Neural cell (in vitro differentiated cells): ENCODE measurements around the gene PTCD2. TPM values are rescaled to one million over a fixed set of nuclear protein-coding genes. Genes with fewer than 3 reads are reported as not detected.

Source experiments
- H2AFZ ChIP-seq: fragments of 200-600, 300-800 bp; sonication (generic), shearing (Covaris generic); 2 replicates; pipeline ENCODE4 v1.6.0; 2014; ENCODE audit warnings: low read depth, mild to moderate bottlenecking, antibody characterized with exemption, low read length, moderate library complexity
- H3F3A ChIP-seq: fragments of 200-600 bp; shearing (Covaris generic); 2 replicates; pipeline ENCODE4 v1.6.1; 2016; ENCODE audit warnings: mild to moderate bottlenecking, moderate library complexity, mixed read lengths, antibody characterized with exemption, low read length; ENCODE audit not compliant: insufficient read depth, poor library complexity, severe bottlenecking
- H3K27ac ChIP-seq: fragments of 200-600, 300-800 bp; sonication (generic), shearing (Covaris generic); 2 replicates; pipeline ENCODE4 v1.5.1; 2014; ENCODE audit warnings: mild to moderate bottlenecking, low read length, moderate library complexity
- H3K27me3 ChIP-seq: fragments of 300-800, 200-600 bp; sonication (generic), shearing (Covaris generic); 2 replicates; pipeline ENCODE4 v1.6.0; 2014; ENCODE audit warnings: mild to moderate bottlenecking, low read depth, low read length, moderate library complexity; ENCODE audit not compliant: insufficient read depth
- H3K36me3 ChIP-seq: fragments of 300-800, 200-600 bp; sonication (generic), shearing (Covaris generic); 2 replicates; pipeline ENCODE4 v1.5.1; 2014; ENCODE audit warnings: mild to moderate bottlenecking, antibody characterized with exemption, low read length, moderate library complexity; ENCODE audit not compliant: insufficient read depth
- H3K4me2 ChIP-seq: fragments of 300-800, 200-600 bp; sonication (generic), shearing (Covaris generic); 2 replicates; pipeline ENCODE4 v1.6.0; 2014; ENCODE audit warnings: mild to moderate bottlenecking, low read length
- H3K4me3 ChIP-seq: fragments of 300-800, 200-600 bp; sonication (generic), shearing (Covaris generic); 2 replicates; pipeline ENCODE4 v1.5.1; 2014; ENCODE audit warnings: mild to moderate bottlenecking, low read length, moderate library complexity
- H3K79me2 ChIP-seq: fragments of 200-600 bp; shearing (Covaris generic); replicated peaks from 2 replicates; pipeline ENCODE4 v1.6.0; 2014; ENCODE audit warnings: mild to moderate bottlenecking, low read length, moderate library complexity; ENCODE audit not compliant: insufficient read depth
- H3K9ac ChIP-seq: fragments of 300-800, 200-600 bp; sonication (generic), shearing (Covaris generic); 2 replicates; pipeline ENCODE4 v1.6.1; 2016; ENCODE audit warnings: mild to moderate bottlenecking, low read length, mixed read lengths
- H3K9me2 ChIP-seq: fragments of 200-600 bp; shearing (Covaris generic); 2 replicates; pipeline ENCODE4 v1.6.1; 2016; ENCODE audit warnings: mild to moderate bottlenecking, low read length, mixed read lengths; ENCODE audit not compliant: insufficient read depth
- H3K9me3 ChIP-seq: fragments of 200-600, 300-800 bp; sonication (generic), shearing (Covaris generic); 2 replicates; pipeline ENCODE4 v1.6.1; 2016; ENCODE audit warnings: mild to moderate bottlenecking, mixed run types, low read length, moderate library complexity, mixed read lengths
- H4K20me1 ChIP-seq: fragments of 200-600 bp; shearing (Covaris generic); 2 replicates; pipeline ENCODE4 v1.6.1; 2016; ENCODE audit warnings: mild to moderate bottlenecking, mixed run types; ENCODE audit not compliant: insufficient read depth
- EP300 ChIP-seq: fragments of 450-650 bp; conservative IDR thresholded peaks from 2 replicates; pipeline ENCODE4 v1.6.1; 2014; ENCODE audit warnings: antibody characterized with exemption, mild to moderate bottlenecking, moderate library complexity; ENCODE audit not compliant: poor library complexity, severe bottlenecking
- EZH2 ChIP-seq: fragments of 200-600, 300-800 bp; shearing (Covaris generic), sonication (generic); IDR thresholded peaks from 2 replicates; pipeline ENCODE4 v1.6.1; 2014; ENCODE audit warnings: antibody characterized with exemption, low read length, borderline replicate concordance, mild to moderate bottlenecking; ENCODE audit not compliant: insufficient read depth, poor library complexity, severe bottlenecking
- MXI1 ChIP-seq: fragments of 450-650 bp; conservative IDR thresholded peaks from 2 replicates; pipeline ENCODE4 v1.6.1; 2014; ENCODE audit warnings: antibody characterized with exemption, mild to moderate bottlenecking; ENCODE audit not compliant: poor library complexity, severe bottlenecking
- POLR2AphosphoS5 ChIP-seq: IDR thresholded peaks from 2 replicates; pipeline ENCODE4 v1.6.1; 2012
- RAD21 ChIP-seq: fragments of 450-650 bp; conservative IDR thresholded peaks from 2 replicates; pipeline ENCODE4 v1.6.1; 2014; ENCODE audit warnings: antibody characterized with exemption, mild to moderate bottlenecking, moderate library complexity
- SMC3 ChIP-seq: fragments of 450-650 bp; conservative IDR thresholded peaks from 2 replicates; pipeline ENCODE4 v1.6.1; 2014; ENCODE audit warnings: antibody characterized with exemption, mild to moderate bottlenecking, moderate library complexity; ENCODE audit not compliant: poor library complexity
- TAF1 ChIP-seq: IDR thresholded peaks from 2 replicates; pipeline ENCODE4 v1.6.1; 2012; ENCODE audit warnings: low read depth
- polyA plus RNA-seq: library from polyadenylated mRNA; depleted of rRNA; stranded (reverse); fragments of >200 nt; gene quantifications from 2 replicates; pipeline ENCODE4 v1.2.3, GENCODE V29; 2014
- TF ChIP-seq, protein P1 (sequence below): fragments of 450-650 bp; IDR thresholded peaks from 2 replicates; pipeline ENCODE4 v1.5.1; 2014; ENCODE audit warnings: antibody characterized with exemption, mild to moderate bottlenecking, moderate library complexity; ENCODE audit not compliant: poor library complexity, severe bottlenecking
- TF ChIP-seq, protein P2 (sequence below): IDR thresholded peaks from 2 replicates; pipeline ENCODE4 v1.6.1; 2012; ENCODE audit warnings: borderline replicate concordance

Gene PTCD2
- polyA plus RNA-seq, 1 donor from 2014 or later, result 4.4 TPM

DNA sequence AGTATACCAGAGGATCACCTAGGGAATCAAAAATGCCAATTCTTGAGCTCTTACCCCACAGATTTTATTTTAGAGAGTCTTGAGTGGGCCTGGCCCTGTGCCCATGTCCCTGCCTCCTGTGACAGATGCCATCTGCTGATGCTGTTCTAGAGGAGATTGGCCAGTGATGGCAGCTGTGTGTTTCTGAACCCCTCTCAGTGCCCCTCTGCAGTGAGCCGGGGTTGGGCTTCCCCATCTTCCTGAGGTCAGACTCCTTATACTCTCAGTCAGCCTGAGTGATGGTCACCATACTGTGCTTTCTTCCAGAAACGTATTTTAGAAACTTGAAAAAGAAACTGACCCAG is 6.1 kb downstream of the PTCD2 start:
- no peaks in the 10 kb centered on the region for H4K20me1 ChIP-seq
- H3K79me2 ChIP-seq, result no peaks in the 10 kb centered on the region
- H3K4me3 ChIP-seq, result no peak overlapping the region
- H3K9me3 ChIP-seq, result no peaks in the 10 kb centered on the region
- TF ChIP-seq, protein P1, sequence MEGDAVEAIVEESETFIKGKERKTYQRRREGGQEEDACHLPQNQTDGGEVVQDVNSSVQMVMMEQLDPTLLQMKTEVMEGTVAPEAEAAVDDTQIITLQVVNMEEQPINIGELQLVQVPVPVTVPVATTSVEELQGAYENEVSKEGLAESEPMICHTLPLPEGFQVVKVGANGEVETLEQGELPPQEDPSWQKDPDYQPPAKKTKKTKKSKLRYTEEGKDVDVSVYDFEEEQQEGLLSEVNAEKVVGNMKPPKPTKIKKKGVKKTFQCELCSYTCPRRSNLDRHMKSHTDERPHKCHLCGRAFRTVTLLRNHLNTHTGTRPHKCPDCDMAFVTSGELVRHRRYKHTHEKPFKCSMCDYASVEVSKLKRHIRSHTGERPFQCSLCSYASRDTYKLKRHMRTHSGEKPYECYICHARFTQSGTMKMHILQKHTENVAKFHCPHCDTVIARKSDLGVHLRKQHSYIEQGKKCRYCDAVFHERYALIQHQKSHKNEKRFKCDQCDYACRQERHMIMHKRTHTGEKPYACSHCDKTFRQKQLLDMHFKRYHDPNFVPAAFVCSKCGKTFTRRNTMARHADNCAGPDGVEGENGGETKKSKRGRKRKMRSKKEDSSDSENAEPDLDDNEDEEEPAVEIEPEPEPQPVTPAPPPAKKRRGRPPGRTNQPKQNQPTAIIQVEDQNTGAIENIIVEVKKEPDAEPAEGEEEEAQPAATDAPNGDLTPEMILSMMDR, result no peak
- TF ChIP-seq, protein P2, sequence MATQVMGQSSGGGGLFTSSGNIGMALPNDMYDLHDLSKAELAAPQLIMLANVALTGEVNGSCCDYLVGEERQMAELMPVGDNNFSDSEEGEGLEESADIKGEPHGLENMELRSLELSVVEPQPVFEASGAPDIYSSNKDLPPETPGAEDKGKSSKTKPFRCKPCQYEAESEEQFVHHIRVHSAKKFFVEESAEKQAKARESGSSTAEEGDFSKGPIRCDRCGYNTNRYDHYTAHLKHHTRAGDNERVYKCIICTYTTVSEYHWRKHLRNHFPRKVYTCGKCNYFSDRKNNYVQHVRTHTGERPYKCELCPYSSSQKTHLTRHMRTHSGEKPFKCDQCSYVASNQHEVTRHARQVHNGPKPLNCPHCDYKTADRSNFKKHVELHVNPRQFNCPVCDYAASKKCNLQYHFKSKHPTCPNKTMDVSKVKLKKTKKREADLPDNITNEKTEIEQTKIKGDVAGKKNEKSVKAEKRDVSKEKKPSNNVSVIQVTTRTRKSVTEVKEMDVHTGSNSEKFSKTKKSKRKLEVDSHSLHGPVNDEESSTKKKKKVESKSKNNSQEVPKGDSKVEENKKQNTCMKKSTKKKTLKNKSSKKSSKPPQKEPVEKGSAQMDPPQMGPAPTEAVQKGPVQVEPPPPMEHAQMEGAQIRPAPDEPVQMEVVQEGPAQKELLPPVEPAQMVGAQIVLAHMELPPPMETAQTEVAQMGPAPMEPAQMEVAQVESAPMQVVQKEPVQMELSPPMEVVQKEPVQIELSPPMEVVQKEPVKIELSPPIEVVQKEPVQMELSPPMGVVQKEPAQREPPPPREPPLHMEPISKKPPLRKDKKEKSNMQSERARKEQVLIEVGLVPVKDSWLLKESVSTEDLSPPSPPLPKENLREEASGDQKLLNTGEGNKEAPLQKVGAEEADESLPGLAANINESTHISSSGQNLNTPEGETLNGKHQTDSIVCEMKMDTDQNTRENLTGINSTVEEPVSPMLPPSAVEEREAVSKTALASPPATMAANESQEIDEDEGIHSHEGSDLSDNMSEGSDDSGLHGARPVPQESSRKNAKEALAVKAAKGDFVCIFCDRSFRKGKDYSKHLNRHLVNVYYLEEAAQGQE, result no peak
- TF ChIP-seq EP300 (no peak), TAF1 (no peak), RAD21 (no peak), SMC3 (no peak), EZH2 (no peak), POLR2AphosphoS5 (no peak), MXI1 (no peak)
- no peaks in the 10 kb centered on the region for H3K9me2 ChIP-seq
- H3K36me3 ChIP-seq, result no peaks in the 10 kb centered on the region
- H3F3A ChIP-seq, result no peaks in the 10 kb centered on the region
- no peak overlapping the region for H2AFZ ChIP-seq
- no peaks in the 10 kb centered on the region for H3K27me3 ChIP-seq
- no peak overlapping the region for H3K27ac ChIP-seq
- no peak overlapping the region for H3K9ac ChIP-seq
- H3K4me2 ChIP-seq, result no peak overlapping the region

GRCh38 chr5:72328172-72328571 is 8.0 kb downstream of the PTCD2 start:
- H3K79me2 ChIP-seq, result no peaks in the 10 kb centered on the region
- no peak overlapping the region for H3K27ac ChIP-seq
- no peaks in the 10 kb centered on the region for H3K36me3 ChIP-seq
- no peaks in the 10 kb centered on the region for H3F3A ChIP-seq
- H3K4me3 ChIP-seq, result no peak overlapping the region
- no peak overlapping the region for H3K4me2 ChIP-seq
- H3K9me3 ChIP-seq, result no peaks in the 10 kb centered on the region
- no peaks in the 10 kb centered on the region for H3K9me2 ChIP-seq
- no peaks in the 10 kb centered on the region for H3K27me3 ChIP-seq
- no peaks in the 10 kb centered on the region for H4K20me1 ChIP-seq
- TF ChIP-seq TAF1 (no peak), POLR2AphosphoS5 (no peak), EZH2 (no peak), SMC3 (no peak), RAD21 (no peak), EP300 (no peak), MXI1 (no peak)
- TF ChIP-seq, protein P2, result no peak
- TF ChIP-seq, protein P1, result no peak
- no peak overlapping the region for H2AFZ ChIP-seq
- no peak overlapping the region for H3K9ac ChIP-seq
